GM19452 (cell line): ENCODE results near the gene TPRG1.

Source experiments
- ATAC-seq: cut with Tn5 transposase; IDR thresholded peaks from one replicate; pipeline ENCODE4 v1.9.1; 2021; ENCODE audit not compliant: unreplicated experiment

TPRG1 gene

DNA sequence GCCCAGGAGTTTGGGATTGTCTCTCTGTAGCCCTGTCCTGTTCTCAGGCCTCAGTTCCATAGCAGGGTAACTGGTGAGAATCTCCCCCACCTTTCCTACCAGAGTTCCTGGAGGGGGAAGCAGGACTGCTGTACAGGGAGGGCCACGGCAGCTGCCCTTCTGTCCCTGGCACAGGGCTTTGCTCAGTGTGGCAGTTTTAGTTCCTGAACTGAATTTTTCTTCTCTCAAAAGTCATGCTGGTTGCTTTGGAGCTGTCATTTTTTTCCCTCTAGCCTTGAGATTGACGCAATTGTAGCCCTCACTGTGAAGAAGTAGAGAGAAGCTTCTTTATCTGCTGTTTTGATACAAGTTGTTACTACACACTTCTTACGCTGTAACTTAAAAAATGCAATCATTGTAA is 55.5 kb downstream of the TPRG1 start:
- ATAC-seq, result no peak

DNA sequence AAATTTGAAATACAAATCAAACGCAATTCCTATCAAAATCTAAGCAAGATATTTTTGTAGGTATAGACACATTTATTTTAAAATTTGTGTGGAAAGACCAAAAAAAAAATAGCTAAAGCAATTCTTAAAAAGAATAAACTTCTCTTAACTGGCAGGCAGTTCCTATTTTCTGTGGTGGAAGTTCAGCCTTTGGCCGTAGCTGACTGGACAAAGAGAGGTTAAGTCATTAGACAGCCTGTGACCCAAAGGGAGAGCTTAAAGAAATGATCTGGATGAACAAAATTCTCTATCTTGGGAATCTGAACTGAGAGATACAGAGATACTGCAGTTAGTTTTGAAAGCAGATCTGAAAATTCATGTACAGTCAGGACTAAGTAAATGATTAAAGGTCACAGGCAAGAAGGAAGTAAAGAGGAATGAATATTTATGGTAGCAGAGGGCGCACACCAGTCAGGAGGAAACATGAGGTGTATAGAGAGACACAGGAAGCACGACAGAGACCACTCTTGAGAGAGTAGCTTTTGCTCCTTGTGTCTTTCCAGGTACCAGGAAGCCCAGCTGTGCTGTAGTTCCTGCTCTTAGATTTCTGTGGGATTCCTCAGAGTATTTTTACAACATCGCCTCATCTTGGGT is 57.5 kb downstream of the TPRG1 start:
- ATAC-seq, result peak; percentile 86

DNA sequence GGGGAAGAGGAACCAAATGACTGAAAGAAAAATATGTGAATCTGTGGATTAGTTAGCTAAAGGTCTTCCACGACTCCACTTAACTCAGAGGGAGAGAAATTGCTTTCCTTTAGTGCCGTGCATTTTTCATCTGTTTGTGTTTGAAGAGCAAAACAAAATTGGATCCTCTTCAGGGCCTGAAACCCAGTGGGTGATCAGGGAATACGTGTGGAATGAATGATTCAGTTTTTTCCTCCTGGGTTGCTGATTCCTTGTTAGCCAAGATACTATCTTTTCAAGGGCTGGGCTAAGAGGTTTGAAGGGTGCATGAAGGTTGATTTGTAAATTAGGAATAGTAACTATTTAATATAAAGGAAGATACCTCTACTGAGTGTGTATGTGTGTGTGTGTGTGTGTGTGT is 61.0 kb downstream of the TPRG1 start:
- ATAC-seq, result no peak

DNA sequence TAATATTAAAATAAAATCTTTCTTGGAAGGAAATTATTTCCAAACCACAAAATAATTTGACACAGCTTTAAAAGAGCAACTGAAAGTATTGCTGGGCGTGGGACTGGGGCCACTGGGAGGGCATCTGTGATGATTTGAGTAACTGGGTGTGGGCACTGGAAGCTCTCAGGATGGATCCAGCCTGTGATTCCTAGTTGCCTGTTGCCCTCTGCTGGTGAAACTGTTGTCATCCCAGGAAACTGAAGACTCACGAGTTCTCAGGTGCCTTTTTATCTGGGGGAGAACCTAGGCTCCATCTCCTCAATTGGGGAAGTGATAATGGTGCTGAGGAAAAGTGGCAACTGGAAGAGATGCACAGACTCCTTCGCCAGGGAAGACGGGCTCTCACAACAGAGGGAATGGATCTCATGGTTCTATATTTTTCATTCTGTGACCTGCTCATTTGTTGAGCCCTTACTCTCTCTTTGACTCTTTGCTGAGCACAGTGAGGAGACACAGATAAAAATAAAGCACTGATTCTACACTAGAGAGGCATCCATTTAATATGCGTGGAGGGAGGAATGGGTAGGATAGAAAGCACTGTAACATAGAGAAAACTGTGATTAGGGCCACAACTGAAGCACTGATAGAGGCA is 61.6 kb downstream of the TPRG1 start:
- ATAC-seq, result no peak

DNA sequence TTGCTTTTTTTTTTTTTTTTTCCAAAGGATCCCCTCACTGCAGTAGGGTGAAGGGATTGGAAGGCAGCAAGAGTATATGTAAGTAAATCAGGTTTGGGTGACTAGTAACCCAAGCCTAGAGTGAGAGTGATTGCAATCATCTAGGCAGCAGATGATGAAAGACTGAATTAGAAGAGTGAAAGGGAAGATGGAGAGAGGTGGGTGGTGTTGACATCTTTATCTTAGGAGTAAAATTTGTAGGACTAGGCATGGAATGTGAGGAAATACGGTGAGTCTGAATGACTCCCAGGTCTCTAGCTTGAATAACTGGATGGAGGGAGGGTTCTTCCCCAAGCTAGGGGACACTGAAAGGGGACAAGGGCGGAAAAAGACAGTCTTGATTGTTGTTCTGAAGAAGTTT is 63.4 kb downstream of the TPRG1 start:
- no peak for ATAC-seq

DNA sequence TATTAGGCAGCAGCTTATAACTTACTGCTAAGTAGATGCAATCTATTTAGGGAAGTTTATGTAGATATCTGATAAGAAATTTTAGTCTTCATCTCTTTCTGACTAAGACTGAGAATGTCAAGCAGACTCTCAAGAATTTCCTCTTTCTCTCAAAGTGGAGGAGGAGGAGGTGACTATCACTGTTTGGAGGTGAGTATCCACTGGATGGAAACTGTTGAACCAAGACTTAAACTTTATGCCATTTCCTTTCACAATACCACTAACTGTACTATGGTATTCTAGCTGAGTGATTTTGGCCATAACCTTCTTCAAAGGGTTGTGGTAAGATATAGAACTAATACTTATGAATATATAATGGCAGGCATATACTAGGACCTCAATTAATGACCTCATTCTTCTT is 64.6 kb downstream of the TPRG1 start:
- ATAC-seq, result peak; percentile 78

DNA sequence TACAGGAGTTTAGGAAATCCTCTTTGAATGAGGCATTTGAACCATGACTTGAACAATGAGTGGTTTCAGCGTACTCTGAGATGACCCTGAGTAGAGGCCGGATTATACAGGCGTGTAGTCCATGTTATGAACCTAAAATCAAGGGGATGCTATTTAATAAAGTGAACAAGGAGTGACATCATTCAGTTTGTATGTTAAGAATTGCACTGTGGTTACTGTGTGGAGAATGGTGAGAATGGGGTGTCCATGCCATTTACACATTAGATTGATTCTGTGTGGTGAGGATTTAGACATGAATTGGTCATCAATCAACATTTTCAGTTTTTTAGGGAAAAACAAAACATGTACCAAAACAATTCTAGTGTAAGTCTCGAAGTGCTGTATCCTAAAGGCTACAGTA is 65.8 kb downstream of the TPRG1 start:
- ATAC-seq, result no peak

DNA sequence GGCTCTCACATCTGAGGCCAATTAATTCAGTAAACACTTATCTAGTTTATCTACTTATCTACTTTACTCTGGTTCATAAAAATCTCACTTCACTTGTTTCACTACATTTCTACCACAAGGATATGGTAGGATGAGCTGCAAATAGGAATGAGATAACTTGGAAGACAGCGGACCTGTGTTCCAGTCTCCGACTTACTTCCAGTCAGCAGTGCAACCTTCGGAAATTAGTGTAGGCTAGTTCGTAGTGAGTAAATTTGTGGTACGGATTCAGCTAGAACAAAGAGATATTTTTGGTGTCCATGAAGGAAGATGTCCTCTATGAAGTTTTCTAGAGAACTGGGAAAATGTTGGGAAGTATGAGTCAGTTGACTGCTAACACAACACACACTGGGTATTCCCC is 66.3 kb downstream of the TPRG1 start:
- no peak for ATAC-seq

DNA sequence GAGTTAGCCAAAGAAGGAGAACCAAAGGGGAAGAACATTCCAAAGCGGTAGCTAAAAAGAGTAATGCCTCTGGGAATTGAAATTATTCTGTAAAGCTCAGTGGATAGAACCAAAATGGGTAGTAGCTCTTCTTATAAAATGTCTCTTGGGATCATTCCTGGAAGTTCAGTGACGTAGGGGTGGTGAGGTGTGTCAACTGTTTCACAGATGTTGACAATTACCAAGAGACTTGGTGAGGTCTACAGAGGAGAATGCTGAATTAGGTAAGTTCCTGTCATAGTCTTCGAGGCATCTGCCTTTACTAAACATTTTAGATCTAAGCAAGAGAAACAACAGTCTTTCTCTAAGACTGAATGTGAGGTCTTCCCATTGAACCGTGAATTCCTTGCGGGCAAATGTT is 67.8 kb downstream of the TPRG1 start:
- ATAC-seq, result no peak

DNA sequence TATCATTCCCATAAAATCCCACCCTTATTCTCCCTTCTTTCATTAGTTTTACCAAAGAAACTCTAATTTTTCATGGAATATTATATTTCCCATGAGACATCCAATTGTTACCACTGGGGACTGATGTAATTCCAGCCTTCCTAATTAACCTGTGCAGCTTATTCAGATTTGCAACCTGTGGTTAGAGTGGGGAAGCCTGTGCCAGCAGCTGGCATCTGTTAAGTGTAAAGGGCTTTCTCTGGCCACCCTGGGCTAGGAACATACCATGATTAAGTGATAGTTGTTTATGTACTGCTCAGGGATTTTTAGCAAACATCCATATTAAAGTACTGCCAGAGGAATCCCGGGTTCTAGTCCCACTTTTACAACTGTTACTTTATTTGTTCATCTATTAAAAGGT is 78.2 kb downstream of the TPRG1 start:
- ATAC-seq, result no peak

DNA sequence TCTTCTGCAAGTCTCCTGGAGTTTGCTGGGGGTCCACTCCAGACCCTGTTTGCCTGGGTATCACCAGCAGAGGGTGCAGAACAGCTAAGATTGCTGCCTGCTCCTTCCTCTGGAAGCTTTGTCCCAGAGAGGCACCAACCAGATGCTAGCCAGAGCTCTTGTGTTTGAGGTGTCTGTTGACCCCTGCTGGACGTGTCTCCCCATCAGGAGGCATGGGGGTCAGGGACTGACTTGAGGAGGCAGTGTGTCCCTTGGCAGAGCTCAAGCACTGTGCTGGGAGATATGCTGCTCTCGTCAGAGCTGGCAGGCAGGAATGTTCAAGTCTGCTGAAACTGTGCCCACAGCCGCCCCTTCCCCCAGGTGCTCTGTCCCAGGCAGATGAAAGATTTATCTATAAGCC is 86.5 kb downstream of the TPRG1 start:
- ATAC-seq, result no peak

DNA sequence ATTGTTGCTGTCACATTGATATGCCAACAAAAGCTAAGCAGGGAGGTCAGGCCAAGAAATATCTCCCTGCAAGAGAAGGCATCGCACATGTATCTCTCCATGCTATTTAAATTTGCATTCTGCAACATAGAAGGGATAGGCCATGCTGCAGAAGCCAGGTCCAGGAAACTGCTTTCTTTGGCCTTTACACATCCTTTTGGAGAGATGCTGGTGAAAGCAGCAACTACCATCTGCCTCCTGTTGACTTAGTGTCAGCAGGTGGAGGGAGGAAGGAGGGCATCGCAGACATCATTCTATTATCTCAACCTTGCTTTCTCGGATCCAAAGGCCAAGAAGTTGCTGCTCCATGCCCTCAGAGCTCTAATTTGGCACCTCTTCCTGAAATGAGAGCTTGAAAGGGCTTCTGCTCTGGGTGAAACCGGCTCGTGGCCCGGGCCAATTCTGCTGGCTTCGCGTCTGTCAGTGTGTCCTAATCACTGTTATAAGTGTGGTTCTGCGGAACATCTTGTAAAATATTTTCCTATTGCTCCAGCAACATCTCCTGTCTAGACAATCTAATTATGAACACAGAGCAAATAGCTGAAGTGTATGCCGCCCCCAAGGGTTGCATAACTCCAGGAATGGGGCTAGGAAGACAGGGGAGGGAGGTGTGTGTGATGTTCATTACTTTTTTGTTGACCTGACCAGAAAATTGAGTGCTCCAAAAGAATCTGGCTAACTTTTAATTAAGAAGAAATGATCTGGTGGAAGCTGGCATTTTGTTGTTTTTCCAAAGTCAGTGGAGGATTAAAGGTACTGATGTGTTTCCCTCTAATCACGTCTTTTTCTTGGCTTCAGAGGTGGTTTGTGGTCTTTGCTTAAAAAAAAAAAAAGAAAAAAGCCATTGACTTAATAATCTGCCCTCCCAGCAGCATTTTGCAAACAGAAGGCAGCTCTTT is 89.1 kb downstream of the TPRG1 start:
- no peak for ATAC-seq

DNA sequence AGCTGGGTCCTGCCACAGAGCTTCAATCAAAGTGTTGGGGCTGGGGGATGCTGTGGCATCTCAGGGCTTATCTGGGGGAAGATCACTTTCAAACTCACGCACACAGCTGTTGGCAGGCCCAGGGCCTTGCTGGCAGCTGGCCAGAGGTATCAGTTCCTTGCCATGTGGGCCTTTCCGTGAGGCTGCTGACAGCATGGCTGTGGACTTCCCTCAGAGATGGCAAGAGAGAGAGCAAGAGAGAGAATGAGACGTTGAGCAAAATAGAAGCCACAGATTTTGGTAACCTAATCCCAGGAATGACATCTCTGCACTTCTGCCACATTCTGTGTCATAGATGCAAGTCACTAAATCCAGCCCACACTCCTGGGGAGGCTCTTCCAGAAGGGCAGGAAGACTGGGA is 91.0 kb downstream of the TPRG1 start:
- no peak for ATAC-seq

DNA sequence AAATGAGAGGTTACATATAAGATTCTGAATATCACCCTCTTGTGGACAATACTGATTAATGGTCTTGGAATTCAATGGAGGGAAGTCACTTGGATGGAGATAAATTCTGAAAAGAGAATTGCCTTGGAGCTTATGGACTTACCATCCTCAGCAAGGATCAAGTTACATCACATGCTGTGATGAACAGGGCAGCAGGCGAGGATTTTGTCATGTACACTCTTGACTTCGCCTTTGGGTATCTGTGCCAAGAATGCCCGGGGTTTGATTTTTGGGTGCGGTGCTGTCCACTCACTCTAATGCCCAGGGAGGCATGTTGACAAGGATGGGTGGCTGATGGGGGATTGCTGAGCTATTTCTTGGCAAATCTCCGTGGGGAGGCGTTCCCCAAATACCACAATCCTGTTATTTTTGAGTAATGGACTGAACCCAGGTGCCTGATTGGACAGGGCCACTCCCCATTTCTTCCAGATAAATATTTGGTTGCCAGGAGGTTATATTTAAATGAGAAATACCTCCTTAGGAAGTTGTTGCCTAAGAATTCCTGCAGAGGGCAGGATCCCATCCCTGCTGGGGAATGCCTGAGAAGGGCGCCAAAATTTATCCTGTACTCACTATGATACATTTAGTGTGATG is 96.3 kb downstream of the TPRG1 start:
- ATAC-seq, result no peak

DNA sequence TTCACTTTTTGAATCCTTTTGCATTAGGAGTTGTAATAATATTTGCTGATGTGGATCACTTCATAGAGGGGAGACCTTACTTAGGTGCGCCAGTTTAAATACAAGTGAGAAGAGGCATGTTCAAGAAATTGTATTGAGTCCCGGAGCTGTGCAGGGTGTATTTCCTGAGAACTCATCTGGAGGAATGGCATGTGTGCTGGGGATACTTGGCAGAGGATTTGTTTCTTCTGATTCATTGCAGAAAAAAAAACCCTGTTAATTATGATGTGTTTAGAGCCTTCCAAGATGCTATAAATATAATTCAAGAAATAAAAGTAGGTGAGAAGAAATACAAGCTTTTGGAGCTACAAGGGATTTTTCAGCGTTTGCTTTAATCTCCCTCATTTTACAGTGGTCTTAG is 97.6 kb downstream of the TPRG1 start:
- ATAC-seq, result no peak

DNA sequence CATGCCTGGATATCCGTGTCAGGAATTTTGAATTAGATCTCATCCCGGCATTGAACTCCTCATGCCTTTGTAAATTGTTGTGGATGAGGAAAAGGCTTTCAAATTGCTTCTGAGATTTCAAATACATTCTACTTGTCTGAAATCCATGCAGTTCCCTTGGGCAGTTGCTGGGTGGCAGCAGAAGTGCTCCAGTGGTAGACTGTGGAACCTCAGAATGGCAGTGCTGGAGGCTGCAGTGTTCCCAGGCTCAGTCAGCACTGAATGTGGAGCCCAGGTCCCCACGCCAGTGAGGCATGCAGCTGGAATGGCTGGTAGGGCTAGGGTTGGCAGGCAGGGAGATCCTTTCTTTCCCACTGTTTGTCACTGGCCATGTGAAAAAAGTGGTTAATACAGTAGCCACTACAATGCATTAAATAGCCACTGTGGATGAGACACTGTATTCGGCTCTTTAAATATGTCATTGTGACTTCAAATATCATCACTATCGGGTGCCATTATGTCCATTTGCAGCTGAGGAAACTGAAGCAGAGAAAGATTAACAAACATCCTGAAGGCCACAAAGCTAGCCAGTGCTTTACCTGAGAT is 98.6 kb downstream of the TPRG1 start:
- ATAC-seq, result no peak

DNA sequence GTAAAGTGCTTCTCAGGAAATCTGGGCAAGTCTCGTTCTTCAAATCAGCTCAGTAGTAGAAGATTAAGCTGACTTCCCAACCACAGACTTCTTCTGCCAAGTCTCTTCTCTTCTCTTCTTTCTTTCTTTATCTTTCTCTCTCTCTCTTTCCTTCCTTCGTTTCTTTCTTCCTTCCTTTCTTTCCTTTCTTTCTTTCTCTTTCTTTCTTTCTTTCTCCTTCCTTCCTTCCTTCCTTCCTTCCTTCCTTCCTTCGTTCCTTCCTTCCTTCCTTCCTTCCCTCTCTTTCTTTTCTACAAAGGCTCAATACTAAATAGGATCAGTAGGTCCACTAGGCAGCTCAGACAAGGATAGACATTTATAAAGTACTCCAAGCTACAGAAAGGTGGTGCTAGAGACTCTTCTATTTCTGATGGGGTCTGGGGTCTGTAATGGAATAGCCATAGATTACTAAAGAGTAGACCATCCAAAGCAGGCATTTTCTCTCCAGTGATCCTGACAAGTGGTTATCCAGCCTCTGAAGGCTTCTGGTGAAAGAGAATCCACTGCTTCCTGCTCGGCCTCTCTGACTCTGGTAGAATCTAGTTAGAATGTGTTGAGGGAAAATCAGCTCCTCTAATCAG is 100.8 kb downstream of the TPRG1 start:
- ATAC-seq, result no peak

DNA sequence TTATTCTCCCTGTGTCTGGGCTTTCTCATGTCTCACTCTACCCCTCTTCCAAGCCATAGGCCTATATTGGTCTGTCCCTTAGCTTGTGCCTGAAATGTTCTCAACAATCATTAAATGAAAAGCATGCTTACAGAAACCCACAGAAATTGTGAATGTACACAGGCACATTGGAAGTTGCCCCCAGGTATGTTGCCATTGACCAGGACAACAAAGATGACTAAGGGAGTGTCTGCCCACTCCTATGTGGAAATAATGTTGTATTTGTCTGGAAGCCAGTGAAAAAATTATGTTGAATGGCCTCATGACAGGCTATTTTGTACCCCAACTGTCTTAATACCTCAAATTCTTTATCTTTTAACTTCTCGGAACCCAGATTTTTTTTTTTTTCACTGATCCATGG is 102.0 kb downstream of the TPRG1 start:
- ATAC-seq, result no peak

DNA sequence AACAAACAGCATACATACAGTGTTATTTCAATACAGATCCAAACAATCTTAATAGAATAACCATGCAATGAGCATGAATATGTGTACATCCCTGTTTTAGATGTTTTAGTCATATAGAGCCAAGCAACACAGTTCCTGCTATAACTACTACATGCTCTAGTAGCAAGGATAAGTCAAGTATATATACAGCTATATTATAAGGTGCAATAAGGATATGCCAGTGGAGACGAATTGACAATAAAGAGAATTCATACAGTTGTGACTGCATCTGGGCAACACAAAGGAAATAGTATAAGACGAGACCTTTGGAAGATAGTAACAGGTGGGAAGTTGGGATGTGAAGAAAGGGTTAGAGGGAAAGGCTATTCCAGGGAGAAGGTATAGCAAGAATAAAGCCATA is 103.4 kb downstream of the TPRG1 start:
- ATAC-seq, result no peak

DNA sequence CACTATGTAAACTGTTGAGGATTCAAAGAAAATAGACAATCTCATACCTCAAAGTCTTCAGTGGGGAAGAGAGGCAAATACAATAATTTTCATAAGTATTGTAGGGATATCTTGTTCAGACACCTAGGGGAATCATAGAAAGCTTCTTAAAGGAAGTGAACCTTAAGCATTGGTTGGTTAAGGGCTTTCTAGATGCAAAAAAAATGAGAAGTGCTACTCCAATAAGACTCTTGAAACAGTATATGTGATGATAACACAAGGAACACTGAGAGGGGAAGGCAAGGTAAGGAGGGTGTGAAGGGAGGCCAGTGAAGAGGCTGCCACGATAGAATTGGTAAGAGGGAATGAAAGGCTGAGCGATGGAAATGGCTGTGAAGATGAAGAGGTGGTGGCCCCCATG is 104.1 kb downstream of the TPRG1 start:
- no peak for ATAC-seq
